CD4-positive, alpha-beta T cell treated with Interferon alpha-2 for 1 hour (primary cell): ENCODE measurements around the gene CNNM3.
A peak's percentile ranks its signal among the peaks of the same experiment; 100 is the strongest.
"Not testable (repeated sequence)": the region's sequence is repeated elsewhere in the genome, so short reads cannot be mapped to it uniquely, and the experiment has no call there.

ENCODE experiments used
- DNase-seq, 2 donors: peaks; one replicate each; pipeline ENCODE4 v3.0.0-alpha.2; 2020 to 2022

CNNM3 gene

GRCh38 chr2:96799623-96799935, 16.5 kb upstream of the CNNM3 start:
- DNase-seq: no peak

GRCh38 chr2:96800061-96801004, 15.7 kb upstream of the CNNM3 start:
- DNase-seq: no peak

- peak; percentile 65 to 78 for DNase-seq
These were observed 14.9 kb upstream of the CNNM3 start for GRCh38 chr2:96801005-96801785.

- peak in 1 of 2 donors; percentile 27 for DNase-seq
These were observed 14.1 kb upstream of the CNNM3 start for GRCh38 chr2:96801786-96802595.

GRCh38 chr2:96802721-96803120, 13.3 kb upstream of the CNNM3 start:
- DNase-seq: no peak

GRCh38 chr2:96804986-96805385, 11.1 kb upstream of the CNNM3 start:
- DNase-seq: no peak

- not testable (repeated sequence) for DNase-seq
These were observed 10.1 kb upstream of the CNNM3 start for GRCh38 chr2:96805946-96806345.

- peak; percentile 24 to 49 for DNase-seq
These were observed 9.5 kb upstream of the CNNM3 start for GRCh38 chr2:96806468-96807126.

GRCh38 chr2:96807127-96807471, 9.0 kb upstream of the CNNM3 start:
- no peak for DNase-seq

- no peak for DNase-seq
These were observed 7.8 kb upstream of the CNNM3 start for GRCh38 chr2:96808176-96808837.

GRCh38 chr2:96809216-96809882, 6.7 kb upstream of the CNNM3 start:
- DNase-seq: no peak

GRCh38 chr2:96809951-96810782, 5.9 kb upstream of the CNNM3 start:
- DNase-seq: no peak

GRCh38 chr2:96810783-96811192, 5.3 kb upstream of the CNNM3 start:
- no peak for DNase-seq

- no peak for DNase-seq
These were observed 4.2 kb upstream of the CNNM3 start for GRCh38 chr2:96811917-96812316.

- DNase-seq: no peak
These were observed 2.4 kb upstream of the CNNM3 start for GRCh38 chr2:96813656-96814055.

GRCh38 chr2:96815326-96816126, 542 bp upstream of the CNNM3 start:
- DNase-seq: peak in 1 of 2 donors; percentile 11

GRCh38 chr2:96816836-96817702, 1.0 kb downstream of the CNNM3 start:
- no peak for DNase-seq

GRCh38 chr2:96817882-96818281, 1.8 kb downstream of the CNNM3 start:
- no peak for DNase-seq
